Measurements from ENCODE around the gene UNC13A.
"Not testable (repeated sequence)": the region's sequence is repeated elsewhere in the genome, so short reads cannot be mapped to it uniquely, and the experiment has no call there.

DNA sequence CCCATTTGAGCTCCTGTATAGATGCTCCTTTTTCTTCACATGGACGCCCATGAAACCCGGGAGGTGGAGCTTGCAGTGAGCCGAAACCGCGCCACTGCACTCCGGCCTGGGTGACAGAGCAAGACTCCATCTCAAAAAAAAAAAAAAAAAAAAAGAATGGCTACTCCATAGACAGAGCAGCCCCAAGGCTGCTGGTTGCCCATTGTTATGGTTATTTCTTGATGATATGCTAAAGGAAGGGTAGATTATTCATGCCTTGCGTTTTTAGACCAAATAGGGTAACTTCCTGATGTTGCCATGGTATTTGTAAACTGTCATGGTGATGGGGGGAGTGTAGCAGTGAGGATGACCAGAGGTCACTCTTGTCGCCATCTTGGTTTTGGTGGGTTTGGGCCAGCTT, 90.1 kb downstream of the UNC13A start:
- TF ChIP-seq CTCF, POLR2A, EP300 (IDR thresholded peaks at IDR 0.05): not testable (repeated sequence)

Measured in tibial nerve (tissue), 4 donors.